ENCODE results near the gene ELAVL3. TPM values are rescaled to one million over a fixed set of nuclear protein-coding genes. Genes with fewer than 3 reads are reported as not detected.
A peak's percentile ranks its signal among the peaks of the same experiment; 100 is the strongest.
"Not testable (repeated sequence)": the region's sequence is repeated elsewhere in the genome, so short reads cannot be mapped to it uniquely, and the experiment has no call there.

ELAVL3 gene
- total and polyA plus RNA-seq, 4 donors, result 0.15 to 0.34 TPM; not detected in 2

DNA sequence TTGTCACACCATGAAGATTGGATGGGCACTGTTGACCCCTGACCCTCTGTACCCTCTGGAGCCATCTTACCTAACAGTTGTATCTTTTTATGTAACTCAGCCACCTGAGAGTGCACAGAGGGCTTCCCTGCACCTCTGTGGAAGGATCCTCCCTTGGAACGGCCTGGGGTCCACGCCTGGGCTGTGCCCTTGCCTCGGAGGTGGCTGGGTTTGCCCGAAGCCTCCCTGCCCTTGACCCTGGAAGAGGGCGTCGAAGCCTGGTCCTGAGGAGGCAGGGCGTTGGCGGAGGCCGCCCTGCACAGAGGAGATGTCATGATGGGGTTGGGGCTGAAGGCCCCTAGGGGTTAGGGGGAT lies 46.2 kb downstream of the ELAVL3 start:
- H3K9ac ChIP-seq (ENCODE audit: insufficient read depth in 1 of 2, low read length in 2 of 2), result peak overlapping the region; percentile 42 to 57
- TF ChIP-seq, protein P1, sequence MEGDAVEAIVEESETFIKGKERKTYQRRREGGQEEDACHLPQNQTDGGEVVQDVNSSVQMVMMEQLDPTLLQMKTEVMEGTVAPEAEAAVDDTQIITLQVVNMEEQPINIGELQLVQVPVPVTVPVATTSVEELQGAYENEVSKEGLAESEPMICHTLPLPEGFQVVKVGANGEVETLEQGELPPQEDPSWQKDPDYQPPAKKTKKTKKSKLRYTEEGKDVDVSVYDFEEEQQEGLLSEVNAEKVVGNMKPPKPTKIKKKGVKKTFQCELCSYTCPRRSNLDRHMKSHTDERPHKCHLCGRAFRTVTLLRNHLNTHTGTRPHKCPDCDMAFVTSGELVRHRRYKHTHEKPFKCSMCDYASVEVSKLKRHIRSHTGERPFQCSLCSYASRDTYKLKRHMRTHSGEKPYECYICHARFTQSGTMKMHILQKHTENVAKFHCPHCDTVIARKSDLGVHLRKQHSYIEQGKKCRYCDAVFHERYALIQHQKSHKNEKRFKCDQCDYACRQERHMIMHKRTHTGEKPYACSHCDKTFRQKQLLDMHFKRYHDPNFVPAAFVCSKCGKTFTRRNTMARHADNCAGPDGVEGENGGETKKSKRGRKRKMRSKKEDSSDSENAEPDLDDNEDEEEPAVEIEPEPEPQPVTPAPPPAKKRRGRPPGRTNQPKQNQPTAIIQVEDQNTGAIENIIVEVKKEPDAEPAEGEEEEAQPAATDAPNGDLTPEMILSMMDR (IDR thresholded peaks at IDR 0.05; ENCODE audit: control extremely low read depth, extremely low read depth), result no peak
- H3K4me1 ChIP-seq (ENCODE audit: control insufficient read depth in 5 of 5, insufficient read depth in 5 of 5, low read length in 5 of 5), result peaks cover 0 to 14% (median 7%) of the 10 kb centered on the region in 5 donors
- H3K27ac ChIP-seq (ENCODE audit: low read depth in 1 of 2, low read length in 1 of 2), result peak overlapping the region; percentile 78 to 83
- no peak for DNase-seq
- peaks cover 0 to 22% (median 17%) of the 10 kb centered on the region in 4 donors for H3K36me3 ChIP-seq (ENCODE audit: control insufficient read depth in 4 of 4, insufficient read depth in 4 of 4, low read length in 4 of 4)
- H3K27me3 ChIP-seq (ENCODE audit: control insufficient read depth in 3 of 3, insufficient read depth in 3 of 3, low read length in 2 of 3), result no peaks in the 10 kb centered on the region
- no peak for ATAC-seq (ENCODE audit: insufficient read depth, low FRiP score)
- no peaks in the 10 kb centered on the region for H3K9me3 ChIP-seq (ENCODE audit: control insufficient read depth in 4 of 4, insufficient read depth in 3 of 4, low read length in 3 of 4)
- WGBS, 2 donors, result 8 to 19% methylated on average over 9 of the region's 9 CpGs
- peak overlapping the region; percentile 27 for H3K4me3 ChIP-seq

DNA sequence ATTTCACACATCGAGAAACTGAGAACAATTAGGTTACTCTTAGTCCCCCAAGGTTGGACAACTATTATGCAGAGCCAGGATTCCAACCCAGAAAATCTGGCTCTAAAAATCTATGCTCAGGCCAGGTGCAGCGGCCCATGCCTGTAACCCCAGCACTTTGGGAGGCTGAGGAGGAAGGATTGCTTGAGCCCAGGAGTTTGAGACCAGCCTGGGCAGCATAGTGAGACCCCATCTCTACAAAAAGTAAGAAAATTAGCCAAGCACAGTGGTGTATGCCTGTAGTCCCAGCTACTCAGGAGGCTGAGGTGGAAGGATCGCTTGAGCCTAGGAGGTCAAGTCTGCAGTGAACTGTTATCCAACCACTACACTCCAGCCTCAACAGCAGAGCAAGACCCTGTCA lies 47.3 kb downstream of the ELAVL3 start:
- H3K27me3 ChIP-seq (ENCODE audit: control insufficient read depth in 3 of 3, insufficient read depth in 3 of 3, low read length in 2 of 3); DNase-seq; ATAC-seq (ENCODE audit: insufficient read depth, low FRiP score); H3K9ac ChIP-seq (ENCODE audit: insufficient read depth in 1 of 2, low read length in 2 of 2); H3K4me3 ChIP-seq; H3K9me3 ChIP-seq (ENCODE audit: control insufficient read depth in 4 of 4, insufficient read depth in 3 of 4, low read length in 3 of 4); H3K27ac ChIP-seq (ENCODE audit: low read depth in 1 of 2, low read length in 1 of 2): not testable (repeated sequence)
- Histone ChIP-seq H3K36me3 (ENCODE audit: control insufficient read depth in 4 of 4, insufficient read depth in 4 of 4, low read length in 4 of 4) (peaks cover 0 to 16% (median 12%) of the 10 kb centered on the region in 4 donors), H3K4me1 (ENCODE audit: control insufficient read depth in 5 of 5, insufficient read depth in 5 of 5, low read length in 5 of 5) (peaks cover 0 to 14% (median 7%) of the 10 kb centered on the region in 5 donors)
- WGBS, 2 donors, result 94 to 98% methylated on average over 3 of the region's 3 CpGs

DNA sequence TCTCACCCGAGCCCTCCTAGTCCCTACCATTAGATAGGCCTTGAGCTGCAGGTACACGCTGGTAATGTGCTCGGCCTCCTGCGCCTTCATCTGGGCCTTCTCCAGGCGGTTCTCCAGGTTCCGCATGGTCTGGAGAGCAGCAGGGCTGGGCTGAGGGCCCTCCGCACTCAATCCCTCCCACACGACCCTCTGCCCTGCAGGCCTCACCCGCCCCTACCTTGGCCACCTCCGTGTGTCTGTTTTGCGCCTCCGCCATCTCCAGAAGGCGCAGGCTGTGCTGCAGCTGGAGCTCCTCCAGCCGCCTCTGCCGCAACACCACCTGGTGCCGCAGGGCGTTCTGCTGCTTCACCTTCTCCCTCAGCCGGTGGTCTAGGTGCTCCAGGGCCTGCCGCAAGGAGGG lies 54.2 kb downstream of the ELAVL3 start:
- Histone ChIP-seq H3K4me3 (no peak overlapping the region), H3K4me1 (ENCODE audit: control insufficient read depth in 5 of 5, insufficient read depth in 5 of 5, low read length in 5 of 5) (peaks cover 0 to 7% (median 0%) of the 10 kb centered on the region in 5 donors), H3K9ac (ENCODE audit: insufficient read depth in 1 of 2, low read length in 2 of 2) (no peak overlapping the region), H3K27me3 (ENCODE audit: control insufficient read depth in 3 of 3, insufficient read depth in 3 of 3, low read length in 2 of 3) (peaks cover 0 to 27% (median 14%) of the 10 kb centered on the region in 3 donors), H3K36me3 (ENCODE audit: control insufficient read depth in 4 of 4, insufficient read depth in 4 of 4, low read length in 4 of 4) (no peaks in the 10 kb centered on the region), H3K27ac (ENCODE audit: low read depth in 1 of 2, low read length in 1 of 2) (no peak overlapping the region), H3K9me3 (ENCODE audit: control insufficient read depth in 4 of 4, insufficient read depth in 3 of 4, low read length in 3 of 4) (peaks cover 0 to 2% (median 0%) of the 10 kb centered on the region in 4 donors)
- DNase-seq (no peak), ATAC-seq (ENCODE audit: insufficient read depth, low FRiP score) (no peak)
- 95 to 98% methylated on average over 19 of the region's 19 CpGs for WGBS, 2 donors
- TF ChIP-seq, protein P1 (IDR thresholded peaks at IDR 0.05; ENCODE audit: control extremely low read depth, extremely low read depth), result no peak

DNA sequence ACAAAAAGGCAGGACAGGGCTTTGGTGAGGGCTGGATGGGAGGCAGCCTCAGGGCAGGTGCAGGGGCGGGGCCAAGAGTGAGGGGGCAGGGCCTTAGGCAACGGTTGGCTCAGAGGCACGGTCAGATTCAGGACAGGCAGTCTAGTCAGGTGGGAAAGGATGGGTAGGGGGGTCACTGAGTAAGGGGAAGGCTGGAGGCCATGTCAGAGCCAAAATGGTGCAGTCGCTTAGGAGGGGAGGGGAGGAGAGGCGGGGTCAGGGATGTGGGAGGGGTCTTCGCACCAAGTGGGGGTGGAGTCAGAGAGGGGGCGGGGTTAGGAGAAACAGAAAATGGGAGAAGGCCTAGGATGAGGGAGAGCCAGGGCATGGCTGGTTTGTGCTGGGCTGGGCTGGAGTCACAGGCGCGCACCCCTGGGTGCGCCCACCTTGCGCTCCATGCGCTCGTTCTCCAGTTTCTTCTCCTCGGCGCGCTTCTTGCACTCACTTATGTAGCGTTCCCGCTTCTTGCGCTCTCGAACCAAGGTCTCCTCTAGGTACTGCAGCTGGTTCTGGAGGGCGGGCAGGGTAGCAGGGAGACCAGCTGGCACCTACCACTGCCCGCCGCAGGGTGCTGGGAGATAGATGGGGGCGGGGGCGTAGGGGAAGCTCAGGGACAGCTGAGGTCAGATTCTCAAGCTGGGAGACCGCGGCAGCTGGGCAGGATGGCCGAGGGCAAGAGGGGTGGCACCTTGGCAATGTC lies 55.0 kb downstream of the ELAVL3 start:
- Histone ChIP-seq H3K27ac (ENCODE audit: low read depth in 1 of 2, low read length in 1 of 2) (no peak overlapping the region), H3K27me3 (ENCODE audit: control insufficient read depth in 3 of 3, insufficient read depth in 3 of 3, low read length in 2 of 3) (peaks cover 0 to 35% (median 21%) of the 10 kb centered on the region in 3 donors), H3K4me3 (no peak overlapping the region), H3K9ac (ENCODE audit: insufficient read depth in 1 of 2, low read length in 2 of 2) (no peak overlapping the region), H3K4me1 (ENCODE audit: control insufficient read depth in 5 of 5, insufficient read depth in 5 of 5, low read length in 5 of 5) (peaks cover 0 to 13% (median 5%) of the 10 kb centered on the region in 5 donors), H3K9me3 (ENCODE audit: control insufficient read depth in 4 of 4, insufficient read depth in 3 of 4, low read length in 3 of 4) (peaks cover 0 to 2% (median 0%) of the 10 kb centered on the region in 4 donors), H3K36me3 (ENCODE audit: control insufficient read depth in 4 of 4, insufficient read depth in 4 of 4, low read length in 4 of 4) (no peaks in the 10 kb centered on the region)
- TF ChIP-seq, protein P1 (IDR thresholded peaks at IDR 0.05; ENCODE audit: control extremely low read depth, extremely low read depth), result no peak
- 92 to 93% methylated on average over 27 to 28 of the region's 28 CpGs for WGBS, 2 donors
- DNase-seq (no peak), ATAC-seq (ENCODE audit: insufficient read depth, low FRiP score) (no peak)

All from lung (tissue), 12 donors.